ENCODE data around the gene KCNK16.

KCNK16 gene

GRCh38 chr6:39279539-39279938 lies 43.0 kb downstream of the KCNK16 start:
- Histone ChIP-seq H3K79me2 (ENCODE audit: insufficient read depth, low read length) (no peaks in the 10 kb centered on the region), H3K4me2 (ENCODE audit: low read depth, low read length, poor library complexity, severe bottlenecking) (no peak overlapping the region)
- no peak for TF ChIP-seq EZH2phosphoT487 (IDR thresholded peaks at IDR 0.05; ENCODE audit: borderline replicate concordance)
- TF ChIP-seq CTCF (conservative IDR thresholded peaks at IDR 0.05; ENCODE audit: low read length), result no peak

GRCh38 chr6:39276379-39276995 lies 46.0 kb downstream of the KCNK16 start:
- Histone ChIP-seq H3K9me3 (ENCODE audit: insufficient read depth, low read depth, low read length) (no peaks in the 10 kb centered on the region), H3K4me1 (ENCODE audit: insufficient read depth, low read length, poor library complexity, severe bottlenecking) (peaks cover 3% of the 10 kb centered on the region), H3F3A (ENCODE audit: low read depth) (no peaks in the 10 kb centered on the region), H3K36me3 (ENCODE audit: insufficient read depth, low read length) (no peaks in the 10 kb centered on the region), H3K27me3 (ENCODE audit: insufficient read depth, low read length, poor library complexity, severe bottlenecking) (no peaks in the 10 kb centered on the region), H3K4me3 (ENCODE audit: low read length, poor library complexity, severe bottlenecking) (no peak overlapping the region), H3K9ac (ENCODE audit: low read depth, low read length, poor library complexity, severe bottlenecking) (no peak overlapping the region), H2AFZ (ENCODE audit: low read length) (no peak overlapping the region), H3K9me2 (replicated peaks; ENCODE audit: low read depth, low read length) (no peaks in the 10 kb centered on the region), H3K4me2 (ENCODE audit: low read depth, low read length, poor library complexity, severe bottlenecking) (no peak overlapping the region), H3K79me2 (ENCODE audit: insufficient read depth, low read length) (no peaks in the 10 kb centered on the region), H4K20me1 (ENCODE audit: insufficient read depth, low read length, poor library complexity, severe bottlenecking) (no peaks in the 10 kb centered on the region)
- TF ChIP-seq CTCF (conservative IDR thresholded peaks at IDR 0.05; ENCODE audit: low read length), result no peak
- TF ChIP-seq EZH2phosphoT487 (IDR thresholded peaks at IDR 0.05; ENCODE audit: borderline replicate concordance), result no peak

More at GRCh38 chr6:39279539-39279938, 43.0 kb downstream of the KCNK16 start:
- no peaks in the 10 kb centered on the region for H3F3A ChIP-seq (ENCODE audit: low read depth)
- H2AFZ ChIP-seq (ENCODE audit: low read length), result no peak overlapping the region
- H3K4me3 ChIP-seq (ENCODE audit: low read length, poor library complexity, severe bottlenecking), result no peak overlapping the region
- no peaks in the 10 kb centered on the region for H3K9me2 ChIP-seq (replicated peaks; ENCODE audit: low read depth, low read length)
- H3K27me3 ChIP-seq (ENCODE audit: insufficient read depth, low read length, poor library complexity, severe bottlenecking), result no peaks in the 10 kb centered on the region
- no peak overlapping the region for H3K9ac ChIP-seq (ENCODE audit: low read depth, low read length, poor library complexity, severe bottlenecking)
- H4K20me1 ChIP-seq (ENCODE audit: insufficient read depth, low read length, poor library complexity, severe bottlenecking), result no peaks in the 10 kb centered on the region
- H3K36me3 ChIP-seq (ENCODE audit: insufficient read depth, low read length), result no peaks in the 10 kb centered on the region
- H3K4me1 ChIP-seq (ENCODE audit: insufficient read depth, low read length, poor library complexity, severe bottlenecking), result peaks cover 3% of the 10 kb centered on the region
- no peaks in the 10 kb centered on the region for H3K9me3 ChIP-seq (ENCODE audit: insufficient read depth, low read depth, low read length)

GRCh38 chr6:39274903-39275302 lies 47.6 kb downstream of the KCNK16 start:
- Histone ChIP-seq H3K9ac (ENCODE audit: low read depth, low read length, poor library complexity, severe bottlenecking) (no peak overlapping the region), H4K20me1 (ENCODE audit: insufficient read depth, low read length, poor library complexity, severe bottlenecking) (no peaks in the 10 kb centered on the region), H3K27me3 (ENCODE audit: insufficient read depth, low read length, poor library complexity, severe bottlenecking) (no peaks in the 10 kb centered on the region), H3K9me3 (ENCODE audit: insufficient read depth, low read depth, low read length) (no peaks in the 10 kb centered on the region), H3K79me2 (ENCODE audit: insufficient read depth, low read length) (no peaks in the 10 kb centered on the region), H3F3A (ENCODE audit: low read depth) (no peaks in the 10 kb centered on the region), H3K36me3 (ENCODE audit: insufficient read depth, low read length) (no peaks in the 10 kb centered on the region), H3K4me1 (ENCODE audit: insufficient read depth, low read length, poor library complexity, severe bottlenecking) (no peaks in the 10 kb centered on the region), H3K4me2 (ENCODE audit: low read depth, low read length, poor library complexity, severe bottlenecking) (no peak overlapping the region), H3K9me2 (replicated peaks; ENCODE audit: low read depth, low read length) (no peaks in the 10 kb centered on the region), H2AFZ (ENCODE audit: low read length) (no peak overlapping the region), H3K4me3 (ENCODE audit: low read length, poor library complexity, severe bottlenecking) (no peak overlapping the region)
- TF ChIP-seq EZH2phosphoT487 (IDR thresholded peaks at IDR 0.05; ENCODE audit: borderline replicate concordance) (no peak), CTCF (conservative IDR thresholded peaks at IDR 0.05; ENCODE audit: low read length) (no peak)

All from Loucy (cell line).